H9 (cell line): ENCODE measurements around the gene VIPR2. TPM values are rescaled to one million over a fixed set of nuclear protein-coding genes. Genes with fewer than 3 reads are reported as not detected.

Source experiments
- DNase-seq: peaks from one replicate; pipeline ENCODE4 v3.0.0-alpha.2; 2017
- H2AFZ ChIP-seq: one replicate; pipeline ENCODE4 v1.6.1; 2013; ENCODE audit warnings: mild to moderate bottlenecking, low read length, control low read depth, moderate library complexity
- H2AK5ac ChIP-seq: 2 replicates; pipeline ENCODE4 v1.6.1; 2013; ENCODE audit warnings: low read length, control low read depth, mixed read lengths; ENCODE audit not compliant: insufficient read length
- H2BK120ac ChIP-seq: one replicate; pipeline ENCODE4 v1.6.1; 2013; ENCODE audit warnings: low read depth, mild to moderate bottlenecking, low read length, control low read depth, inconsistent platforms; ENCODE audit not compliant: poor library complexity, severe bottlenecking
- H2BK12ac ChIP-seq: 2 replicates; pipeline ENCODE4 v1.6.1; 2013; ENCODE audit warnings: low read length, control low read depth, mixed read lengths, low read depth; ENCODE audit not compliant: insufficient read length
- H2BK15ac ChIP-seq: 2 replicates; pipeline ENCODE4 v1.6.1; 2013; ENCODE audit warnings: low read depth, low read length, control low read depth
- H2BK20ac ChIP-seq: one replicate; pipeline ENCODE4 v1.6.1; 2013; ENCODE audit warnings: low read depth, mild to moderate bottlenecking, low read length, control low read depth, inconsistent platforms; ENCODE audit not compliant: poor library complexity, severe bottlenecking
- H2BK5ac ChIP-seq: 2 replicates; pipeline ENCODE4 v1.6.1; 2013; ENCODE audit warnings: low read length, control low read depth, mixed read lengths; ENCODE audit not compliant: insufficient read length
- H3K14ac ChIP-seq: 2 replicates; pipeline ENCODE4 v1.6.1; 2013; ENCODE audit warnings: low read length, control low read depth; ENCODE audit not compliant: insufficient read depth
- H3K18ac ChIP-seq: 2 replicates; pipeline ENCODE4 v1.6.1; 2013; ENCODE audit warnings: low read depth, mild to moderate bottlenecking, mixed read lengths, low read length, control low read depth; ENCODE audit not compliant: insufficient read length
- H3K23ac ChIP-seq: 2 replicates; pipeline ENCODE4 v1.6.1; 2013; ENCODE audit warnings: low read length, control low read depth, mixed read lengths, low read depth; ENCODE audit not compliant: insufficient read length
- H3K23me2 ChIP-seq: 2 replicates; pipeline ENCODE4 v1.6.1; 2013; ENCODE audit warnings: low read depth, mild to moderate bottlenecking, mixed read lengths, low read length, control low read depth; ENCODE audit not compliant: insufficient read length, poor library complexity, severe bottlenecking
- H3K27ac ChIP-seq: 2 replicates; pipeline ENCODE4 v1.5.1; 2013; ENCODE audit warnings: low read length, control low read depth, mixed read lengths, low read depth; ENCODE audit not compliant: insufficient read length
- H3K27me3 ChIP-seq: 2 replicates; pipeline ENCODE4 v1.6.1; 2013; ENCODE audit warnings: low read length, control low read depth, inconsistent platforms; ENCODE audit not compliant: insufficient read depth
- H3K4ac ChIP-seq: 2 replicates; pipeline ENCODE4 v1.6.1; 2013; ENCODE audit warnings: low read depth, mild to moderate bottlenecking, control low read depth, inconsistent platforms, low read length, moderate library complexity
- H3K4me1 ChIP-seq: 2 replicates; pipeline ENCODE4 v1.6.1; 2013; ENCODE audit warnings: low read length, control low read depth, inconsistent platforms; ENCODE audit not compliant: insufficient read depth
- H3K4me2 ChIP-seq: 2 replicates; pipeline ENCODE4 v1.6.1; 2013; ENCODE audit warnings: low read length, control low read depth, mixed read lengths; ENCODE audit not compliant: insufficient read length, insufficient read depth
- H3K56ac ChIP-seq: 2 replicates; pipeline ENCODE4 v1.6.1; 2013; ENCODE audit warnings: low read depth, mild to moderate bottlenecking, mixed read lengths, low read length, control low read depth; ENCODE audit not compliant: insufficient read length
- H3K79me1 ChIP-seq: 2 replicates; pipeline ENCODE4 v1.6.1; 2013; ENCODE audit warnings: low read depth, mild to moderate bottlenecking, moderate library complexity, low read length, control low read depth, inconsistent platforms; ENCODE audit not compliant: insufficient read depth, poor library complexity, severe bottlenecking
- H3K79me2 ChIP-seq: 2 replicates; pipeline ENCODE4 v1.6.1; 2013; ENCODE audit warnings: low read length, control low read depth, inconsistent platforms; ENCODE audit not compliant: insufficient read depth
- H3K9ac ChIP-seq: 2 replicates; pipeline ENCODE4 v1.6.1; 2013; ENCODE audit warnings: low read length, control low read depth, mixed read lengths; ENCODE audit not compliant: insufficient read length; ENCODE audit errors: extremely low read depth
- H3K9me3 ChIP-seq: one replicate; pipeline ENCODE4 v1.6.1; 2013; ENCODE audit warnings: low read depth, low read length, inconsistent platforms; ENCODE audit not compliant: control insufficient read depth
- H3T11ph ChIP-seq: one replicate; pipeline ENCODE4 v1.6.1; 2013; ENCODE audit warnings: mild to moderate bottlenecking, low read length, control low read depth, inconsistent platforms
- H4K20me1 ChIP-seq: one replicate; pipeline ENCODE4 v1.6.1; 2013; ENCODE audit not compliant: control insufficient read depth, insufficient read length, insufficient read depth
- H4K5ac ChIP-seq: 2 replicates; pipeline ENCODE4 v1.6.1; 2013; ENCODE audit warnings: low read depth, mild to moderate bottlenecking, mixed read lengths, low read length, control low read depth; ENCODE audit not compliant: insufficient read length
- H4K8ac ChIP-seq: replicated peaks from 2 replicates; pipeline ENCODE4 v1.6.1; 2013; ENCODE audit warnings: low read length, control low read depth, mixed read lengths, low read depth; ENCODE audit not compliant: insufficient read length
- H4K91ac ChIP-seq: 2 replicates; pipeline ENCODE4 v1.6.1; 2013; ENCODE audit warnings: low read depth, mild to moderate bottlenecking, moderate library complexity, mixed read lengths, low read length, control low read depth; ENCODE audit not compliant: insufficient read length
- H3K27ac Mint-ChIP-seq, 3 experiments: 2 replicates in 2 of 3; 3 replicates in 1 of 3; pipeline ENCODE4 v1.8.0; 2020 to 2021; ENCODE audit warnings: mixed read lengths in 3 of 3, mild to moderate bottlenecking in 1 of 3, moderate library complexity in 1 of 3
- H3K27me3 Mint-ChIP-seq: 2 replicates; pipeline ENCODE4 v1.8.0; 2021; ENCODE audit warnings: low read depth, mild to moderate bottlenecking, moderate library complexity, mixed read lengths
- H3K36me3 Mint-ChIP-seq, 3 experiments: 2 replicates in 2 of 3; 3 replicates in 1 of 3; pipeline ENCODE4 v1.8.0; 2020 to 2021; ENCODE audit warnings: low read depth in 3 of 3, mixed read lengths in 3 of 3; ENCODE audit not compliant: insufficient read depth in 1 of 3
- H3K4me1 Mint-ChIP-seq, 2 experiments: 2 replicates each; pipeline ENCODE4 v1.8.0; 2020; ENCODE audit warnings: mixed read lengths in 2 of 2
- H3K4me3 Mint-ChIP-seq, 2 experiments: 2 replicates in 1 of 2; 3 replicates in 1 of 2; pipeline ENCODE4 v1.8.0; 2020 to 2021; ENCODE audit warnings: mild to moderate bottlenecking in 2 of 2, mixed read lengths in 2 of 2, moderate library complexity in 1 of 2
- H3K9me3 Mint-ChIP-seq, 2 experiments: 2 replicates in 1 of 2; 3 replicates in 1 of 2; pipeline ENCODE4 v1.8.0; 2020; ENCODE audit warnings: mild to moderate bottlenecking in 2 of 2, mixed read lengths in 2 of 2, moderate library complexity in 1 of 2
- CTCF ChIP-seq: fragments of 200-600 bp; sonication (generic); conservative IDR thresholded peaks from 3 replicates; pipeline ENCODE4 v1.8.0; 2021; ENCODE audit warnings: antibody characterized with exemption, mild to moderate bottlenecking
- WGBS: extraction: QIAGEN DNeasy Blood & Tissue Kit; methylation state at CpG from one replicate; pipeline ENCODE4 v1.1.7; 2013; ENCODE audit warnings: missing lambda C conversion rate, low lambda C conversion rate, mixed read lengths; ENCODE audit not compliant: insufficient read length; ENCODE audit errors: extremely low coverage; 5-methylcytosine and 5-hydroxymethylcytosine counted together
- total RNA-seq: library from RNA; stranded (reverse); gene quantifications from 2 replicates; pipeline ENCODE4 v1.2.1, GENCODE V29; 2021

The VIPR2 gene
- total RNA-seq, 1 experiment from 2014 or later = 1.6 TPM

- H3K79me2 ChIP-seq = no peaks in the 10 kb centered on the region
- H4K5ac ChIP-seq = no peak overlapping the region
- H3K23ac ChIP-seq = no peak overlapping the region
- no peaks in the 10 kb centered on the region for H3K79me1 ChIP-seq
- H2BK15ac ChIP-seq = no peak overlapping the region
- no peak for DNase-seq
- H3K9me3 ChIP-seq = no peaks in the 10 kb centered on the region
- Mint-ChIP-seq H3K27me3 (peaks cover 26% of the 10 kb centered on the region), H3K9me3 (peaks cover 2 to 6% of the 10 kb centered on the region in 2 experiments; a peak in 1 of 5 replicates), H3K4me1 (peaks cover 11 to 16% of the 10 kb centered on the region in 2 experiments; a peak in 3 of 4 replicates), H3K36me3 (peaks cover 0 to 3% (median 0%) of the 10 kb centered on the region in 3 experiments; a peak in 1 of 7 replicates), H3K4me3 (no peak overlapping the region), H3K27ac (peak overlapping the region in 1 of 3 experiments; percentile 38; a peak in 1 of 7 replicates)
- no peak for TF ChIP-seq CTCF
- H2BK5ac ChIP-seq = no peak overlapping the region
- no peak overlapping the region for H3K27ac ChIP-seq
- H3K4me2 ChIP-seq = no peak overlapping the region
- H3K9ac ChIP-seq = no peak overlapping the region
- no peak overlapping the region for H2AK5ac ChIP-seq
- no peak overlapping the region for H4K91ac ChIP-seq
- H2BK20ac ChIP-seq = no peak overlapping the region
- no peak overlapping the region for H3K4ac ChIP-seq
- no peak overlapping the region for H3K14ac ChIP-seq
- H3K56ac ChIP-seq = no peak overlapping the region
- H3K18ac ChIP-seq = no peak overlapping the region
- H3K27me3 ChIP-seq = peaks cover 4% of the 10 kb centered on the region; the same call in 1 of the 2 replicates
- no peak overlapping the region for H2BK12ac ChIP-seq
- H3K23me2 ChIP-seq = no peaks in the 10 kb centered on the region
- no peaks in the 10 kb centered on the region for H3K4me1 ChIP-seq
- H3T11ph ChIP-seq = no peak overlapping the region
- no peaks in the 10 kb centered on the region for H4K20me1 ChIP-seq
- H2AFZ ChIP-seq = no peak overlapping the region
- WGBS = no CpG with 5 or more reads among the region's 13 CpGs
- H4K8ac ChIP-seq = no peak overlapping the region
- H2BK120ac ChIP-seq = no peak overlapping the region
Measured at GRCh38 chr7:159000070-159000469, 144.6 kb downstream of the VIPR2 start.
